Panc1 (cell line): ENCODE data around the gene ENGASE.

ENCODE experiments used
- CTCF ChIP-seq: fragments of 450-650 bp; IDR thresholded peaks from 2 replicates; pipeline ENCODE4 v1.5.1; 2017; ENCODE audit warnings: mild to moderate bottlenecking
- POLR2AphosphoS5 ChIP-seq: IDR thresholded peaks from 2 replicates; pipeline ENCODE4 v1.6.1; 2012; ENCODE audit warnings: mild to moderate bottlenecking, low read depth, low read length, moderate library complexity
- REST ChIP-seq, 2 experiments: IDR thresholded peaks; 2 replicates each; pipeline ENCODE4 v1.6.1; 2011 to 2012; ENCODE audit warnings: low read depth in 2 of 2, control low read depth in 1 of 2, low read length in 1 of 2, mild to moderate bottlenecking in 1 of 2, moderate library complexity in 1 of 2; ENCODE audit not compliant: insufficient read depth in 1 of 2
- SIN3A ChIP-seq: IDR thresholded peaks from 2 replicates; pipeline ENCODE4 v1.6.1; 2012; ENCODE audit warnings: low read depth, mild to moderate bottlenecking, low read length, moderate library complexity, borderline replicate concordance; ENCODE audit not compliant: insufficient read depth

GRCh38 chr17:79080761-79081290, 6.2 kb downstream of the ENGASE start:
- no peak for TF ChIP-seq CTCF
- no peak for TF ChIP-seq SIN3A
- TF ChIP-seq POLR2AphosphoS5 = no peak
- no peak for TF ChIP-seq REST (IDR thresholded peaks at IDR 0.05; ENCODE audit: insufficient read depth in 1 of 2, low read depth in 2 of 2, low read length in 1 of 2)
